K562 (cell line): ENCODE results near the gene POLDIP3. TPM values are rescaled to one million over a fixed set of nuclear protein-coding genes. Genes with fewer than 3 reads are reported as not detected.

Experiments
- ATAC-seq: fragments of 200-7000 bp; cut with Tn5 transposase; 3 replicates; pipeline ENCODE4 v1.9.1; 2020; ENCODE audit warnings: moderate library complexity
- BruUV-seq: library from RNA; stranded (reverse); fragments of 400-500 nt; replicated peaks from 2 replicates; lab custom pipeline; 2021; lab: Mats Ljungman, UMichigan
- CTCF ChIA-PET: fragments of 300-600 bp; formaldehyde crosslinking; extraction: SDS; loops from one replicate; lab custom pipeline; 2021; ENCODE audit warnings: low intra/inter-chr PET ratio; lab: Yijun Ruan, JAX
- POLR2A ChIA-PET: fragments of 300-600, 350-650 bp; sonication (Branson Sonifier 250); formaldehyde crosslinking; extraction: SDS; loops from one replicate; lab custom pipeline; 2021; ENCODE audit warnings: antibody characterized with exemption, inconsistent platforms; lab: Yijun Ruan, JAX
- DNase-seq, 4 experiments: peaks; one replicate each; pipeline versions ENCODE4 v3.0.0 to v3.0.0-alpha.2; 2011 to 2018; ENCODE audit warnings: low spot score in 3 of 4, mixed read lengths in 3 of 4; ENCODE audit errors: extremely low read depth in 1 of 4
- FAIRE-seq: peaks from 2 replicates; lab custom pipeline; 2011; peaks lifted over from hg19 to GRCh38; lab: Jason Lieb, UNC
- H2AFZ ChIP-seq: 2 replicates; pipeline ENCODE4 v1.6.0; 2011; ENCODE audit warnings: low read depth, low read length, control low read depth, inconsistent platforms
- H3K27ac ChIP-seq: fragments of 200-600 bp; 3 replicates; pipeline ENCODE4 v1.8.0; 2011; ENCODE audit warnings: low read depth, mild to moderate bottlenecking, control low read depth, inconsistent platforms, low read length, moderate library complexity, mixed read lengths; ENCODE audit errors: extremely low read depth
- H3K27me3 ChIP-seq, 2 experiments: fragments of 300-600 bp in 1 of 2; 2 replicates in 1 of 2; 3 replicates in 1 of 2; pipeline versions ENCODE4 v1.6.0 to v1.8.0; 2011; ENCODE audit warnings: inconsistent platforms in 2 of 2, low read length in 2 of 2, mild to moderate bottlenecking in 1 of 2, mixed read lengths in 1 of 2, moderate library complexity in 1 of 2; ENCODE audit not compliant: control insufficient read depth in 2 of 2, insufficient read depth in 2 of 2
- H3K36me3 ChIP-seq: fragments of 300-600 bp; 3 replicates; pipeline ENCODE4 v1.8.0; 2011; ENCODE audit warnings: mild to moderate bottlenecking, low read length, inconsistent platforms; ENCODE audit not compliant: control insufficient read depth, insufficient read depth
- H3K4me1 ChIP-seq, 2 experiments: fragments of 200-600 bp in 1 of 2; replicated peaks in 1 of 2; 2 replicates in 1 of 2; 3 replicates in 1 of 2; pipeline versions ENCODE4 v1.5.1 to v1.8.0; 2011; ENCODE audit warnings: inconsistent platforms in 2 of 2, low read length in 2 of 2, mild to moderate bottlenecking in 1 of 2, mixed read lengths in 1 of 2, moderate library complexity in 1 of 2; ENCODE audit not compliant: control insufficient read depth in 2 of 2, insufficient read depth in 2 of 2
- H3K4me2 ChIP-seq: 2 replicates; pipeline ENCODE4 v1.6.1; 2011; ENCODE audit warnings: low read length, control low read depth, inconsistent platforms, mixed read lengths; ENCODE audit not compliant: insufficient read depth
- H3K4me3 ChIP-seq: fragments of 200-600 bp; sonication (generic), shearing (Covaris generic); 2 replicates; pipeline ENCODE4 v1.5.1; 2016; ENCODE audit warnings: control low read depth, inconsistent platforms
- H3K79me2 ChIP-seq: fragments of 200-600 bp; 3 replicates; pipeline ENCODE4 v1.8.0; 2011; ENCODE audit warnings: low read length, inconsistent platforms; ENCODE audit not compliant: control insufficient read depth, insufficient read depth
- H3K9ac ChIP-seq, 2 experiments: 2 replicates each; pipeline versions ENCODE4 v1.6.0 to v1.6.1; 2011; ENCODE audit warnings: low read depth in 2 of 2, low read length in 2 of 2, control low read depth in 1 of 2, inconsistent platforms in 1 of 2, mild to moderate bottlenecking in 1 of 2, mixed read lengths in 1 of 2; ENCODE audit not compliant: insufficient read depth in 1 of 2
- H3K9me1 ChIP-seq: one replicate; pipeline ENCODE4 v1.6.0; 2011; ENCODE audit warnings: inconsistent platforms, mild to moderate bottlenecking, low read length, moderate library complexity; ENCODE audit not compliant: control insufficient read depth, insufficient read depth
- H3K9me3 ChIP-seq: replicated peaks from 2 replicates; pipeline ENCODE4 v1.5.1; 2011; ENCODE audit warnings: low read depth, low read length, inconsistent platforms; ENCODE audit not compliant: control insufficient read depth, insufficient read depth
- H4K20me1 ChIP-seq: replicated peaks from 2 replicates; pipeline ENCODE4 v1.6.1; 2011; ENCODE audit warnings: low read length, inconsistent platforms, mixed read lengths; ENCODE audit not compliant: control insufficient read depth, insufficient read depth
- POLR2G ChIP-seq: fragments of 200-400 bp; formaldehyde crosslinking; IDR thresholded peaks from 2 replicates; pipeline ENCODE4 v1.6.1; 2017; ENCODE audit warnings: low read depth, mild to moderate bottlenecking, antibody characterized with exemption, low read length, moderate library complexity
- PTBP1 ChIP-seq: fragments of 200-400 bp; formaldehyde crosslinking; IDR thresholded peaks from 2 replicates; pipeline ENCODE4 v1.6.1; 2017; ENCODE audit warnings: low read depth, low read length
- WGBS: fragments of 100-300 bp; shearing (Covaris generic); methylation state at CpG from one replicate; pipeline ENCODE4 v1.1.6; 2016; ENCODE audit warnings: low coverage, mixed read lengths; ENCODE audit not compliant: insufficient coverage; ENCODE audit errors: missing lambda C conversion rate; 5-methylcytosine and 5-hydroxymethylcytosine counted together
- in situ Hi-C: fragments of 300-500 bp; cut with MboI; formaldehyde crosslinking; loops from 4 replicates; pipeline ENCODE4 v1.15.0; 2018; ENCODE audit warnings: inconsistent platforms, mixed read lengths
- intact Hi-C: fragments of 100-400 bp; cut with micrococcal nuclease; formaldehyde crosslinking; loops from 2 replicates; pipeline ENCODE4 v1.14.2; 2022
- polyA plus RNA-seq, 8 experiments: library from polyadenylated mRNA; depleted of rRNA in 4 of 8; stranded (reverse) in 5 of 8; unstranded in 3 of 8; fragments of >200 nt; fragmentation: Nextera tagmentation in 2 of 8; fragmentation: Illumina TruSeq in 1 of 8; extraction: Ambion mirVana in 2 of 8; extraction: Trizol in 1 of 8; gene quantifications; 2 replicates each; pipeline versions ENCODE4 v1.2.1 to v1.2.3, GENCODE V29; 2011 to 2014; ENCODE audit warnings: inconsistent platforms in 1 of 8, missing spikeins in 1 of 8
- total RNA-seq, 7 experiments: library from RNA; depleted of rRNA in 6 of 7; stranded (reverse); fragments of >200 nt in 6 of 7; fragmentation: Illumina TruSeq in 2 of 7; extraction: Trizol in 2 of 7; gene quantifications; 2 replicates each; pipeline versions ENCODE4 v1.2.1 to v1.2.3, GENCODE V29; 2011 to 2021; ENCODE audit warnings: low replicate concordance in 1 of 7
- TF ChIP-seq, protein P1 (sequence below): sonication (generic); formaldehyde crosslinking; IDR thresholded peaks from 2 replicates; pipeline ENCODE4 v1.8.0; 2022; ENCODE audit warnings: mild to moderate bottlenecking, missing genetic modification reagents, borderline replicate concordance
- TF ChIP-seq, protein P2 (sequence below), 2 experiments: fragments of 200-800 bp in 1 of 2; sonication (Bioruptor generic) in 1 of 2; sonication (generic) in 1 of 2; formaldehyde crosslinking in 1 of 2; IDR thresholded peaks in 1 of 2; conservative IDR thresholded peaks in 1 of 2; 2 replicates each; pipeline versions ENCODE4 v1.5.0 to v1.6.1; 2016 to 2020; ENCODE audit warnings: missing compliant biosample characterization in 1 of 2, missing genetic modification characterization in 1 of 2, missing genetic modification reagents in 1 of 2

The POLDIP3 gene
- total and polyA plus RNA-seq, 9 of the 15 experiments (the other 6 are each of a cell fraction or from before 2014, with no cell fraction given), result 14.3 to 53.0 (median 26.3) TPM

DNA sequence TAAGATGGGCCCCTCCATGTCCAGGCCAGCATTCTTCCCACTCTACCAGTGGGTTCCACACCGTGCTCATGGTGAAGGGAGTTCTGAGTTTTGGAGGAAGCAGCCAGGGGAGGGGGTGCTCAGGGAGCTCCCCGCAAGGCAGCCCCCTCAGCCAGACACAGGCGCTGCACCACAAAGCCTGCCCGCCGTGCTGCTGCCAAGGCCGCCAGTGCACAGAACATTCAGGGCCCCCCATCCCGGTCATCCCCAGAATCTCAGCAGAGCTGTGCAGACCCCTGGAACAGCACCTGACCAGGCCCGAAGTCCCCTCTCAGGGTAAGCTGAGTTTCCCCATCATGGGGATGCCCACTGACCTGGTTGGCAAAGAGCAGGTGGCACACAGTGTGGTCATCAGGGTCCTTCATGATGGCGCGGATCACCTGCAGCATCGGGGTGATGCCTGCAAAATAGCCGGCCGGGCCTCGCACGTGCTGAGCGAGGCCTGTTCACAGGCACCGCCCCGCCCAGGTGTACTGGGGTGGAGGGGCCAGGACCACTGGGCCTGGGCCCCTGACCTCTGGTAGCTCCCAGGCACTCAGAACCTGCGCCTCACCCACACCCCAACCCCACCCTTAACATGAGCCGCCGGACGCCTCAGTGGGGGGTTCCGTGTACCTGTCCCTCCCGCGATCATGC, 12.4 kb upstream of the POLDIP3 start:
- no peak overlapping the region for H2AFZ ChIP-seq
- no peaks in the 10 kb centered on the region for H3K9me1 ChIP-seq
- H4K20me1 ChIP-seq, result no peaks in the 10 kb centered on the region
- ATAC-seq (no peak), DNase-seq (no peak), FAIRE-seq (no peak)
- no peak overlapping the region for H3K9ac ChIP-seq
- no peaks in the 10 kb centered on the region for H3K79me2 ChIP-seq
- in situ Hi-C loops (no loop called here), intact Hi-C loops (loop anchor here (10.0 kb wide), 1 partner anchor 68 kb away; no protein-coding TSS in a partner anchor)
- no peaks in the 10 kb centered on the region for H3K27me3 ChIP-seq
- POLR2A ChIA-PET, result interaction anchor here (5.6 kb wide), 1 partner anchor 11 kb away, joined by 46 read pairs; the partner anchor contains the start of gene POLDIP3
- no peaks in the 10 kb centered on the region for H3K9me3 ChIP-seq
- H3K4me2 ChIP-seq, result no peak overlapping the region
- 88% methylated on average over 13 of the region's 25 CpGs for WGBS
- 0 out of 2 replicates have a peak, but pooled peaks have one; percentile 27 for TF ChIP-seq POLR2G
- TF ChIP-seq, protein P1, sequence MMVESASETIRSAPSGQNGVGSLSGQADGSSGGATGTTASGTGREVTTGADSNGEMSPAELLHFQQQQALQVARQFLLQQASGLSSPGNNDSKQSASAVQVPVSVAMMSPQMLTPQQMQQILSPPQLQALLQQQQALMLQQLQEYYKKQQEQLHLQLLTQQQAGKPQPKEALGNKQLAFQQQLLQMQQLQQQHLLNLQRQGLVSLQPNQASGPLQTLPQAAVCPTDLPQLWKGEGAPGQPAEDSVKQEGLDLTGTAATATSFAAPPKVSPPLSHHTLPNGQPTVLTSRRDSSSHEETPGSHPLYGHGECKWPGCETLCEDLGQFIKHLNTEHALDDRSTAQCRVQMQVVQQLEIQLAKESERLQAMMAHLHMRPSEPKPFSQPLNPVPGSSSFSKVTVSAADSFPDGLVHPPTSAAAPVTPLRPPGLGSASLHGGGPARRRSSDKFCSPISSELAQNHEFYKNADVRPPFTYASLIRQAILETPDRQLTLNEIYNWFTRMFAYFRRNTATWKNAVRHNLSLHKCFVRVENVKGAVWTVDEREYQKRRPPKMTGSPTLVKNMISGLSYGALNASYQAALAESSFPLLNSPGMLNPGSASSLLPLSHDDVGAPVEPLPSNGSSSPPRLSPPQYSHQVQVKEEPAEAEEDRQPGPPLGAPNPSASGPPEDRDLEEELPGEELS (CRISPR knock-in tag), result no peak
- TF ChIP-seq PTBP1, result no peak
- TF ChIP-seq, protein P2, sequence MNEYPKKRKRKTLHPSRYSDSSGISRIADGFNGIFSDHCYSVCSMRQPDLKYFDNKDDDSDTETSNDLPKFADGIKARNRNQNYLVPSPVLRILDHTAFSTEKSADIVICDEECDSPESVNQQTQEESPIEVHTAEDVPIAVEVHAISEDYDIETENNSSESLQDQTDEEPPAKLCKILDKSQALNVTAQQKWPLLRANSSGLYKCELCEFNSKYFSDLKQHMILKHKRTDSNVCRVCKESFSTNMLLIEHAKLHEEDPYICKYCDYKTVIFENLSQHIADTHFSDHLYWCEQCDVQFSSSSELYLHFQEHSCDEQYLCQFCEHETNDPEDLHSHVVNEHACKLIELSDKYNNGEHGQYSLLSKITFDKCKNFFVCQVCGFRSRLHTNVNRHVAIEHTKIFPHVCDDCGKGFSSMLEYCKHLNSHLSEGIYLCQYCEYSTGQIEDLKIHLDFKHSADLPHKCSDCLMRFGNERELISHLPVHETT (CRISPR knock-in tag; conservative IDR thresholded peaks at IDR 0.05 in 1 of 2, IDR thresholded peaks at IDR 0.05 in 1 of 2), result no peak
- peaks cover 51% of the 10 kb centered on the region; the same call in 1 of the 3 replicates for H3K36me3 ChIP-seq
- H3K4me1 ChIP-seq, result peaks cover 0 to 17% of the 10 kb centered on the region in 2 experiments; a peak in 2 of 5 replicates
- no TSS peak for BruUV-seq
- CTCF ChIA-PET, result no interaction called here
- H3K4me3 ChIP-seq, result no peak overlapping the region
- no peak overlapping the region for H3K27ac ChIP-seq
